Common myeloid progenitor, CD34-positive (primary cell): ENCODE results near the gene SLC43A1.

Experiments
- CTCF ChIA-PET: fragments of 350-600 bp; sonication (Branson Sonifier 250); formaldehyde crosslinking; loops from one replicate; lab custom pipeline; 2021; ENCODE audit warnings: antibody characterized with exemption; lab: Charles Lee
- POLR2A ChIA-PET: fragments of 350-600 bp; sonication (Branson Sonifier 250); formaldehyde crosslinking; loops from one replicate; lab custom pipeline; 2021; ENCODE audit warnings: antibody characterized with exemption; lab: Charles Lee
- DNase-seq, 3 donors: peaks; one replicate each; pipeline versions ENCODE4 v3.0.0 to v3.0.0-alpha.2; 2013
- H3K27ac ChIP-seq, 2 experiments: 1 replicate in 1 of 2; 2 replicates in 1 of 2; pipeline ENCODE4 v1.7.0; 2013; ENCODE audit warnings: inconsistent platforms in 2 of 2, low read length in 2 of 2, mild to moderate bottlenecking in 2 of 2, low read depth in 1 of 2, moderate library complexity in 1 of 2; ENCODE audit not compliant: severe bottlenecking in 2 of 2, insufficient read depth in 1 of 2, poor library complexity in 1 of 2
- H3K27me3 ChIP-seq, 5 experiments: replicated peaks in 2 of 5; 1 replicate in 3 of 5; 2 replicates in 2 of 5; pipeline versions ENCODE4 v1.6.1 to v1.7.0; 2013; ENCODE audit warnings: low read length in 4 of 5, mild to moderate bottlenecking in 2 of 5, moderate library complexity in 2 of 5, inconsistent platforms in 1 of 5; ENCODE audit not compliant: insufficient read depth in 5 of 5, control insufficient read depth in 4 of 5
- H3K36me3 ChIP-seq, 4 experiments: 1 replicate in 2 of 4; 2 replicates in 2 of 4; pipeline versions ENCODE4 v1.6.1 to v1.7.0; 2013; ENCODE audit warnings: low read length in 3 of 4, control low read depth in 1 of 4, mild to moderate bottlenecking in 1 of 4; ENCODE audit not compliant: control insufficient read depth in 4 of 4, insufficient read depth in 4 of 4
- H3K4me1 ChIP-seq, 4 experiments: 1 replicate in 3 of 4; 2 replicates in 1 of 4; pipeline versions ENCODE4 v1.6.1 to v1.7.1; 2013; ENCODE audit warnings: low read length in 3 of 4, mild to moderate bottlenecking in 3 of 4, control low read depth in 1 of 4, inconsistent platforms in 1 of 4, moderate library complexity in 1 of 4; ENCODE audit not compliant: control insufficient read depth in 4 of 4, insufficient read depth in 4 of 4; ENCODE audit errors: control extremely low read depth in 1 of 4
- H3K4me3 ChIP-seq, 7 experiments: 1 replicate in 4 of 7; 2 replicates in 3 of 7; pipeline versions ENCODE4 v1.5.1 to v1.7.0; 2013; ENCODE audit warnings: mild to moderate bottlenecking in 7 of 7, low read length in 6 of 7, moderate library complexity in 6 of 7, inconsistent platforms in 2 of 7, low read depth in 2 of 7, control low read depth in 1 of 7; ENCODE audit not compliant: insufficient read depth in 4 of 7, control insufficient read depth in 1 of 7; ENCODE audit errors: extremely low read depth in 1 of 7
- H3K9me3 ChIP-seq, 5 experiments: 1 replicate in 4 of 5; 2 replicates in 1 of 5; pipeline versions ENCODE4 v1.6.1 to v1.7.1; 2013; ENCODE audit warnings: low read length in 4 of 5, mild to moderate bottlenecking in 2 of 5, inconsistent platforms in 1 of 5, low read depth in 1 of 5, moderate library complexity in 1 of 5; ENCODE audit not compliant: control insufficient read depth in 4 of 5, insufficient read depth in 2 of 5; ENCODE audit errors: control extremely low read depth in 1 of 5
- WGBS: methylation state at CpG from one replicate; pipeline ENCODE4 v1.1.5; 2013; ENCODE audit not compliant: insufficient coverage; 5-methylcytosine and 5-hydroxymethylcytosine counted together

Gene SLC43A1

GRCh38 chr11:57439786-57440185 lies 75.7 kb downstream of the SLC43A1 start:
- H3K27ac ChIP-seq: no peak overlapping the region
- no peaks in the 10 kb centered on the region for H3K9me3 ChIP-seq
- no peaks in the 10 kb centered on the region for H3K36me3 ChIP-seq
- ChIA-PET CTCF (interaction anchor here (1.0 to 4.8 kb wide), 5 partner anchors 10 to 54 kb away, joined by 3 to 40 read pairs (median 3); no protein-coding TSS in a partner anchor), POLR2A (no interaction called here)
- DNase-seq: no peak
- no peaks in the 10 kb centered on the region for H3K27me3 ChIP-seq
- WGBS: 89% methylated on average over 3 of the region's 6 CpGs
- H3K4me3 ChIP-seq: no peak overlapping the region
- H3K4me1 ChIP-seq: peaks cover 0 to 5% (median 0%) of the 10 kb centered on the region in 4 experiments

- no peaks in the 10 kb centered on the region for H3K36me3 ChIP-seq
- no peak overlapping the region for H3K27ac ChIP-seq
- ChIA-PET POLR2A (no interaction called here), CTCF (interaction anchor here (4.8 kb wide), 1 partner anchor 19 kb away, joined by 40 read pairs; no protein-coding TSS in a partner anchor)
- H3K9me3 ChIP-seq: no peaks in the 10 kb centered on the region
- DNase-seq: no peak
- H3K4me1 ChIP-seq: peaks cover 0 to 17% (median 1%) of the 10 kb centered on the region in 4 experiments
- no peak overlapping the region for H3K4me3 ChIP-seq
- WGBS: 99% methylated on average over 10 of the region's 12 CpGs
- H3K27me3 ChIP-seq: no peaks in the 10 kb centered on the region
Measured at GRCh38 chr11:57438345-57439285, 76.9 kb downstream of the SLC43A1 start.

- POLR2A ChIA-PET: no interaction called here
Measured at GRCh38 chr11:57436031-57436430, 79.5 kb downstream of the SLC43A1 start.

GRCh38 chr11:57434640-57435546 lies 80.6 kb downstream of the SLC43A1 start:
- Histone ChIP-seq H3K36me3 (no peaks in the 10 kb centered on the region), H3K9me3 (no peaks in the 10 kb centered on the region), H3K27me3 (no peaks in the 10 kb centered on the region), H3K27ac (no peak overlapping the region), H3K4me3 (no peak overlapping the region), H3K4me1 (peaks cover 6 to 46% (median 18%) of the 10 kb centered on the region in 4 experiments)
- POLR2A ChIA-PET: no interaction called here
- CTCF ChIA-PET: interaction anchor here (0.7 to 5.8 kb wide), 8 partner anchors 8 to 92 kb away, joined by 3 to 48 read pairs (median 4); no protein-coding TSS in a partner anchor
- DNase-seq: no peak
- WGBS: 95% methylated on average over 12 of the region's 15 CpGs

More at GRCh38 chr11:57436031-57436430, 79.5 kb downstream of the SLC43A1 start:
- peaks cover 6 to 41% (median 18%) of the 10 kb centered on the region in 4 experiments for H3K4me1 ChIP-seq
- H3K36me3 ChIP-seq: no peaks in the 10 kb centered on the region
- no peak overlapping the region for H3K4me3 ChIP-seq
- no peak for DNase-seq
- 100% methylated on average over 7 of the region's 7 CpGs for WGBS
- H3K27me3 ChIP-seq: no peaks in the 10 kb centered on the region
- CTCF ChIA-PET: interaction anchor here (0.9 to 4.8 kb wide), 7 partner anchors 8 to 83 kb away, joined by 3 to 40 read pairs (median 4); no protein-coding TSS in a partner anchor
- no peaks in the 10 kb centered on the region for H3K9me3 ChIP-seq
- H3K27ac ChIP-seq: no peak overlapping the region
